HepG2 (cell line): Measurements from ENCODE around the gene TIMM10. TPM values are rescaled to one million over a fixed set of nuclear protein-coding genes. Genes with fewer than 3 reads are reported as not detected.

ENCODE experiments used
- EP300 ChIP-seq, 3 experiments: sonication (generic) in 1 of 3; formaldehyde crosslinking in 1 of 3; IDR thresholded peaks; 2 replicates each; pipeline versions ENCODE4 v1.5.1 to v1.6.1; 2011 to 2020; ENCODE audit warnings: low read depth in 2 of 3, low read length in 2 of 3, borderline replicate concordance in 1 of 3, improper control_type of control experiment in 1 of 3, mild to moderate bottlenecking in 1 of 3, missing genetic modification reagents in 1 of 3, moderate library complexity in 1 of 3
- POLR2AphosphoS5 ChIP-seq: IDR thresholded peaks from 2 replicates; pipeline ENCODE4 v1.6.1; 2012; ENCODE audit warnings: low read depth, low read length
- POLR2G ChIP-seq: fragments of 200-400 bp; formaldehyde crosslinking; IDR thresholded peaks from 2 replicates; pipeline ENCODE4 v1.6.1; 2018; ENCODE audit warnings: mild to moderate bottlenecking, low read depth, low read length, moderate library complexity
- SETDB1 ChIP-seq: sonication (generic); formaldehyde crosslinking; IDR thresholded peaks from 2 replicates; pipeline ENCODE4 v1.5.1; 2020; ENCODE audit warnings: missing genetic modification reagents, mild to moderate bottlenecking, borderline replicate concordance
- SOX13 ChIP-seq, 3 experiments: fragments of 450-650 bp in 1 of 3; sonication (generic) in 1 of 3; formaldehyde crosslinking in 1 of 3; IDR thresholded peaks in 2 of 3; conservative IDR thresholded peaks in 1 of 3; 2 replicates each; pipeline versions ENCODE4 v1.5.0 to v1.6.1; 2016 to 2020; ENCODE audit warnings: antibody characterized with exemption in 1 of 3, mild to moderate bottlenecking in 1 of 3, missing compliant biosample characterization in 1 of 3, missing genetic modification reagents in 1 of 3, moderate library complexity in 1 of 3
- SP4 ChIP-seq: sonication (generic); formaldehyde crosslinking; IDR thresholded peaks from 2 replicates; pipeline ENCODE4 v1.8.1; 2023; ENCODE audit warnings: mild to moderate bottlenecking, missing genetic modification reagents
- ZBTB42 ChIP-seq: sonication (generic); formaldehyde crosslinking; IDR thresholded peaks from 2 replicates; pipeline ENCODE4 v1.5.0; 2020; ENCODE audit warnings: mild to moderate bottlenecking, missing genetic modification reagents
- ZNF367 ChIP-seq: sonication (generic); formaldehyde crosslinking; IDR thresholded peaks from 2 replicates; pipeline ENCODE4 v1.4.0; 2020; ENCODE audit warnings: missing genetic modification reagents, borderline replicate concordance
- ZSCAN12 ChIP-seq: sonication (generic); formaldehyde crosslinking; IDR thresholded peaks from 2 replicates; pipeline ENCODE4 v1.9.0; 2021; ENCODE audit warnings: mild to moderate bottlenecking, missing genetic modification reagents
- polyA plus RNA-seq, 8 experiments: library from polyadenylated mRNA; depleted of rRNA in 3 of 8; stranded (reverse) in 7 of 8; unstranded in 1 of 8; fragments of >200 nt; fragmentation: Illumina TruSeq in 4 of 8; extraction: Trizol in 4 of 8; gene quantifications; 2 replicates each; pipeline versions ENCODE4 v1.2.1 to v1.2.3, GENCODE V29; 2011 to 2016; ENCODE audit warnings: low read depth in 4 of 8, missing spikeins in 1 of 8, mixed read lengths in 1 of 8; ENCODE audit not compliant: insufficient read depth in 1 of 8
- total RNA-seq, 5 experiments: library from RNA; depleted of rRNA; stranded (reverse); fragments of >200 nt; fragmentation: Illumina TruSeq; extraction: Trizol; gene quantifications; 2 replicates each; pipeline ENCODE4 v1.2.3, GENCODE V29; 2016; ENCODE audit warnings: low read depth in 1 of 5
- TF ChIP-seq, protein P1 (sequence below): sonication (generic); formaldehyde crosslinking; IDR thresholded peaks from 2 replicates; pipeline ENCODE4 v1.8.0; 2022; ENCODE audit warnings: missing genetic modification reagents, mild to moderate bottlenecking, inconsistent platforms, borderline replicate concordance
- TF ChIP-seq, protein P2 (sequence below): sonication (generic); formaldehyde crosslinking; IDR thresholded peaks from 2 replicates; pipeline ENCODE4 v1.4.0; 2020; ENCODE audit warnings: missing genetic modification reagents
- TF ChIP-seq, protein P3 (sequence below): fragments of 450-650 bp; IDR thresholded peaks from 2 replicates; pipeline ENCODE4 v1.6.1; 2017
- TF ChIP-seq, protein P4 (sequence below): IDR thresholded peaks from 2 replicates; pipeline ENCODE4 v1.6.1; 2016; ENCODE audit warnings: low read depth, missing genetic modification reagents, missing compliant biosample characterization
- TF ChIP-seq, protein P5 (sequence below): sonication (generic); formaldehyde crosslinking; IDR thresholded peaks from 2 replicates; pipeline ENCODE4 v1.9.0; 2022; ENCODE audit warnings: missing genetic modification reagents, mild to moderate bottlenecking, borderline replicate concordance

Gene TIMM10
- total and polyA plus RNA-seq, 2 of the 13 experiments (the other 11 are each of a cell fraction or from before 2014, with no cell fraction given), result 67.8 to 82.2 TPM

DNA sequence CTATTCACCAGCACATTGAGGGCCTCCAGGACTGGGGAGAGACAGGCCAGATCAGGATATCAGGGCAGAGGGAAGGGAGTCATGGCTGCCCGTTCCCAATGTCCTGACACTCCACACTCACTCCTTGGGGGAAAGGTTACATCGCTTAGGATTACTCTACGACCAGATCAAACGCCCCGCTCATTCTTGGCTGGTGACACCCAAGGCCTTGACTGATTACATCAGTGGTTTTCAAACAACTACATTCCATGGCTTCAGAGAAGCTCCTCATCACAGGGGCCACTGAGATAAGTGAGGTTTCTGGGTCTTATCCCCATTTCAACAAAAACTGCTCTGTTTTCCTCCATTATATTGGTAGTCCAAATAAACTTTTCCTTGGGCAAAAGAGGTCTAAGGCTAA lies 21.9 kb upstream of the TIMM10 start (continued):
- TF ChIP-seq, protein P1, sequence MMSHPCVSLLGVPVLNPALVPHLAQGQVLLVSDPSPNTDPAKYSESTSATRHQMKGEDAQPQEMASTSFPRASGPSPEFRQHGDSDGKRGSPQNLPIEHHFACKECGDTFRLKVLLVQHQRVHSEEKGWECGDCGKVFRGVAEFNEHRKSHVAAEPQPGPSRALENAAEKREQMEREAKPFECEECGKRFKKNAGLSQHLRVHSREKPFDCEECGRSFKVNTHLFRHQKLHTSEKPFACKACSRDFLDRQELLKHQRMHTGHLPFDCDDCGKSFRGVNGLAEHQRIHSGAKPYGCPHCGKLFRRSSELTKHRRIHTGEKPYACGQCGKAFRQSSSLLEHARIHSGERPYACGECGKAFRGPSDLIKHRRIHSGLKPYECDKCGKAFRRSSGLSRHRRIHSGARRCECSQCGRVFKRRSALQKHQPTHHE (CRISPR knock-in tag), result no peak
- TF ChIP-seq EP300 (IDR thresholded peaks at IDR 0.05; ENCODE audit: low read depth in 2 of 2, low read length in 2 of 2) (peak; percentile 60 to 85; a peak in 2 of 4 replicates), EP300 (CRISPR knock-in tag; IDR thresholded peaks at IDR 0.05; ENCODE audit: borderline replicate concordance) (peak; percentile 79; the same call in 1 of the 2 replicates), SP4 (CRISPR knock-in tag) (no peak), SOX13 (IDR thresholded peaks at IDR 0.05) (no peak), SOX13 (CRISPR knock-in tag; conservative IDR thresholded peaks at IDR 0.05 in 1 of 2, IDR thresholded peaks at IDR 0.05 in 1 of 2) (peak in 1 of 2 experiments; percentile 65; a peak in 1 of 4 replicates), POLR2AphosphoS5 (no peak), ZNF367 (CRISPR knock-in tag) (no peak), ZBTB42 (CRISPR knock-in tag) (no peak), SETDB1 (CRISPR knock-in tag) (no peak), POLR2G (no peak), ZSCAN12 (CRISPR knock-in tag) (no peak)
- TF ChIP-seq, protein P2, sequence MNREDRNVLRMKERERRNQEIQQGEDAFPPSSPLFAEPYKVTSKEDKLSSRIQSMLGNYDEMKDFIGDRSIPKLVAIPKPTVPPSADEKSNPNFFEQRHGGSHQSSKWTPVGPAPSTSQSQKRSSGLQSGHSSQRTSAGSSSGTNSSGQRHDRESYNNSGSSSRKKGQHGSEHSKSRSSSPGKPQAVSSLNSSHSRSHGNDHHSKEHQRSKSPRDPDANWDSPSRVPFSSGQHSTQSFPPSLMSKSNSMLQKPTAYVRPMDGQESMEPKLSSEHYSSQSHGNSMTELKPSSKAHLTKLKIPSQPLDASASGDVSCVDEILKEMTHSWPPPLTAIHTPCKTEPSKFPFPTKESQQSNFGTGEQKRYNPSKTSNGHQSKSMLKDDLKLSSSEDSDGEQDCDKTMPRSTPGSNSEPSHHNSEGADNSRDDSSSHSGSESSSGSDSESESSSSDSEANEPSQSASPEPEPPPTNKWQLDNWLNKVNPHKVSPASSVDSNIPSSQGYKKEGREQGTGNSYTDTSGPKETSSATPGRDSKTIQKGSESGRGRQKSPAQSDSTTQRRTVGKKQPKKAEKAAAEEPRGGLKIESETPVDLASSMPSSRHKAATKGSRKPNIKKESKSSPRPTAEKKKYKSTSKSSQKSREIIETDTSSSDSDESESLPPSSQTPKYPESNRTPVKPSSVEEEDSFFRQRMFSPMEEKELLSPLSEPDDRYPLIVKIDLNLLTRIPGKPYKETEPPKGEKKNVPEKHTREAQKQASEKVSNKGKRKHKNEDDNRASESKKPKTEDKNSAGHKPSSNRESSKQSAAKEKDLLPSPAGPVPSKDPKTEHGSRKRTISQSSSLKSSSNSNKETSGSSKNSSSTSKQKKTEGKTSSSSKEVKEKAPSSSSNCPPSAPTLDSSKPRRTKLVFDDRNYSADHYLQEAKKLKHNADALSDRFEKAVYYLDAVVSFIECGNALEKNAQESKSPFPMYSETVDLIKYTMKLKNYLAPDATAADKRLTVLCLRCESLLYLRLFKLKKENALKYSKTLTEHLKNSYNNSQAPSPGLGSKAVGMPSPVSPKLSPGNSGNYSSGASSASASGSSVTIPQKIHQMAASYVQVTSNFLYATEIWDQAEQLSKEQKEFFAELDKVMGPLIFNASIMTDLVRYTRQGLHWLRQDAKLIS (CRISPR knock-in tag), result no peak
- TF ChIP-seq, protein P3, sequence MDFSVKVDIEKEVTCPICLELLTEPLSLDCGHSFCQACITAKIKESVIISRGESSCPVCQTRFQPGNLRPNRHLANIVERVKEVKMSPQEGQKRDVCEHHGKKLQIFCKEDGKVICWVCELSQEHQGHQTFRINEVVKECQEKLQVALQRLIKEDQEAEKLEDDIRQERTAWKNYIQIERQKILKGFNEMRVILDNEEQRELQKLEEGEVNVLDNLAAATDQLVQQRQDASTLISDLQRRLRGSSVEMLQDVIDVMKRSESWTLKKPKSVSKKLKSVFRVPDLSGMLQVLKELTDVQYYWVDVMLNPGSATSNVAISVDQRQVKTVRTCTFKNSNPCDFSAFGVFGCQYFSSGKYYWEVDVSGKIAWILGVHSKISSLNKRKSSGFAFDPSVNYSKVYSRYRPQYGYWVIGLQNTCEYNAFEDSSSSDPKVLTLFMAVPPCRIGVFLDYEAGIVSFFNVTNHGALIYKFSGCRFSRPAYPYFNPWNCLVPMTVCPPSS, result no peak
- TF ChIP-seq, protein P4, sequence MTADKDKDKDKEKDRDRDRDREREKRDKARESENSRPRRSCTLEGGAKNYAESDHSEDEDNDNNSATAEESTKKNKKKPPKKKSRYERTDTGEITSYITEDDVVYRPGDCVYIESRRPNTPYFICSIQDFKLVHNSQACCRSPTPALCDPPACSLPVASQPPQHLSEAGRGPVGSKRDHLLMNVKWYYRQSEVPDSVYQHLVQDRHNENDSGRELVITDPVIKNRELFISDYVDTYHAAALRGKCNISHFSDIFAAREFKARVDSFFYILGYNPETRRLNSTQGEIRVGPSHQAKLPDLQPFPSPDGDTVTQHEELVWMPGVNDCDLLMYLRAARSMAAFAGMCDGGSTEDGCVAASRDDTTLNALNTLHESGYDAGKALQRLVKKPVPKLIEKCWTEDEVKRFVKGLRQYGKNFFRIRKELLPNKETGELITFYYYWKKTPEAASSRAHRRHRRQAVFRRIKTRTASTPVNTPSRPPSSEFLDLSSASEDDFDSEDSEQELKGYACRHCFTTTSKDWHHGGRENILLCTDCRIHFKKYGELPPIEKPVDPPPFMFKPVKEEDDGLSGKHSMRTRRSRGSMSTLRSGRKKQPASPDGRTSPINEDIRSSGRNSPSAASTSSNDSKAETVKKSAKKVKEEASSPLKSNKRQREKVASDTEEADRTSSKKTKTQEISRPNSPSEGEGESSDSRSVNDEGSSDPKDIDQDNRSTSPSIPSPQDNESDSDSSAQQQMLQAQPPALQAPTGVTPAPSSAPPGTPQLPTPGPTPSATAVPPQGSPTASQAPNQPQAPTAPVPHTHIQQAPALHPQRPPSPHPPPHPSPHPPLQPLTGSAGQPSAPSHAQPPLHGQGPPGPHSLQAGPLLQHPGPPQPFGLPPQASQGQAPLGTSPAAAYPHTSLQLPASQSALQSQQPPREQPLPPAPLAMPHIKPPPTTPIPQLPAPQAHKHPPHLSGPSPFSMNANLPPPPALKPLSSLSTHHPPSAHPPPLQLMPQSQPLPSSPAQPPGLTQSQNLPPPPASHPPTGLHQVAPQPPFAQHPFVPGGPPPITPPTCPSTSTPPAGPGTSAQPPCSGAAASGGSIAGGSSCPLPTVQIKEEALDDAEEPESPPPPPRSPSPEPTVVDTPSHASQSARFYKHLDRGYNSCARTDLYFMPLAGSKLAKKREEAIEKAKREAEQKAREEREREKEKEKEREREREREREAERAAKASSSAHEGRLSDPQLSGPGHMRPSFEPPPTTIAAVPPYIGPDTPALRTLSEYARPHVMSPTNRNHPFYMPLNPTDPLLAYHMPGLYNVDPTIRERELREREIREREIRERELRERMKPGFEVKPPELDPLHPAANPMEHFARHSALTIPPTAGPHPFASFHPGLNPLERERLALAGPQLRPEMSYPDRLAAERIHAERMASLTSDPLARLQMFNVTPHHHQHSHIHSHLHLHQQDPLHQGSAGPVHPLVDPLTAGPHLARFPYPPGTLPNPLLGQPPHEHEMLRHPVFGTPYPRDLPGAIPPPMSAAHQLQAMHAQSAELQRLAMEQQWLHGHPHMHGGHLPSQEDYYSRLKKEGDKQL (CRISPR knock-in tag), result no peak
- TF ChIP-seq, protein P5, sequence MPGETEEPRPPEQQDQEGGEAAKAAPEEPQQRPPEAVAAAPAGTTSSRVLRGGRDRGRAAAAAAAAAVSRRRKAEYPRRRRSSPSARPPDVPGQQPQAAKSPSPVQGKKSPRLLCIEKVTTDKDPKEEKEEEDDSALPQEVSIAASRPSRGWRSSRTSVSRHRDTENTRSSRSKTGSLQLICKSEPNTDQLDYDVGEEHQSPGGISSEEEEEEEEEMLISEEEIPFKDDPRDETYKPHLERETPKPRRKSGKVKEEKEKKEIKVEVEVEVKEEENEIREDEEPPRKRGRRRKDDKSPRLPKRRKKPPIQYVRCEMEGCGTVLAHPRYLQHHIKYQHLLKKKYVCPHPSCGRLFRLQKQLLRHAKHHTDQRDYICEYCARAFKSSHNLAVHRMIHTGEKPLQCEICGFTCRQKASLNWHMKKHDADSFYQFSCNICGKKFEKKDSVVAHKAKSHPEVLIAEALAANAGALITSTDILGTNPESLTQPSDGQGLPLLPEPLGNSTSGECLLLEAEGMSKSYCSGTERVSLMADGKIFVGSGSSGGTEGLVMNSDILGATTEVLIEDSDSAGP (CRISPR knock-in tag), result no peak
